Peyer's patch (tissue), 4 donors: ENCODE data around the gene MBIP. TPM values are rescaled to one million over a fixed set of nuclear protein-coding genes. Genes with fewer than 3 reads are reported as not detected.
A peak's percentile ranks its signal among the peaks of the same experiment; 100 is the strongest.

Experiments used
- DNase-seq, 3 donors: peaks; one replicate each; pipeline ENCODE4 v3.0.0-alpha.2; 2017 to 2019
- H3K27ac ChIP-seq, 4 donors: fragments of 200-600 bp; sonication (generic); one replicate each; pipeline ENCODE4 v1.5.1; 2016 to 2019
- H3K27me3 ChIP-seq, 2 donors: fragments of 200-600 bp; sonication (generic); one replicate each; pipeline ENCODE4 v1.5.1; 2019
- H3K36me3 ChIP-seq, 3 donors: fragments of 200-600 bp; sonication (generic); one replicate each; pipeline ENCODE4 v1.5.1; 2016 to 2019
- H3K4me1 ChIP-seq, 4 donors: fragments of 200-600 bp; sonication (generic); one replicate each; pipeline ENCODE4 v1.5.1; 2016 to 2019
- H3K4me3 ChIP-seq, 4 donors: fragments of 200-600 bp; sonication (generic); 1 replicate in 3 of 4; 2 replicates in 1 of 4; pipeline ENCODE4 v1.5.1; 2016 to 2019; ENCODE audit warnings: mild to moderate bottlenecking in 1 of 4
- H3K9me3 ChIP-seq, 4 donors: fragments of 200-600 bp; sonication (generic); one replicate each; pipeline ENCODE4 v1.5.1; 2016 to 2019; ENCODE audit warnings: mild to moderate bottlenecking in 1 of 4
- POLR2A ChIP-seq, 2 donors: fragments of 450-650 bp; IDR thresholded peaks; one replicate each; pipeline ENCODE4 v1.5.1; 2017; ENCODE audit warnings: antibody characterized with exemption in 2 of 2, mild to moderate bottlenecking in 2 of 2, moderate library complexity in 2 of 2
- total RNA-seq, 4 donors: library from RNA; depleted of rRNA; stranded (reverse); fragments of >200 nt; gene quantifications; one replicate each; pipeline ENCODE4 v1.1.0, GENCODE V29; 2016
- TF ChIP-seq, protein P1 (sequence below), 6 experiments: fragments of 450-650 bp in 4 of 6; fragments of 200-600 bp in 2 of 6; sonication (generic) in 1 of 6; IDR thresholded peaks; one replicate each; pipeline ENCODE4 v1.5.1; 2017 to 2019; ENCODE audit warnings: antibody characterized with exemption in 6 of 6, mild to moderate bottlenecking in 3 of 6, moderate library complexity in 1 of 6

MBIP gene
- total RNA-seq, 4 donors from 2014 or later: 11.9 to 34.7 (median 17.7) TPM

DNA sequence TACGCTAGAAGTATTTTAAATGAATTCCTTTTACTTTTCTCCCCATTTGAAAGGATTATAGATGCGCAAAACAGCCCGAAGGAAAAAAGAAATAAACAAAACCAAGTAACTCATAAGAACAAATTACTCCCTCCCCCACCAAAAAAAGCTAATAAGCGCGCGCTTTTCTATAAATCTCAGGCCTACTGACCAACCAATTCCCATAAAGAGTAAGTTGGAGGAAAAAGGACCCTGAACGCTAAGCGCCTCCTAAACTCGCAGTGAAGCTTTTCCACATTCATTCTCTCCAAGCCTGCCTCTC is 588 bp downstream of the MBIP start:
- H3K4me1 ChIP-seq: peaks cover 0 to 7% (median 0%) of the 10 kb centered on the region in 4 donors
- peak overlapping the region; percentile 73 to 87 (median 80) for H3K27ac ChIP-seq
- TF ChIP-seq POLR2A (IDR thresholded peaks at IDR 0.05): no peak
- TF ChIP-seq, protein P1, sequence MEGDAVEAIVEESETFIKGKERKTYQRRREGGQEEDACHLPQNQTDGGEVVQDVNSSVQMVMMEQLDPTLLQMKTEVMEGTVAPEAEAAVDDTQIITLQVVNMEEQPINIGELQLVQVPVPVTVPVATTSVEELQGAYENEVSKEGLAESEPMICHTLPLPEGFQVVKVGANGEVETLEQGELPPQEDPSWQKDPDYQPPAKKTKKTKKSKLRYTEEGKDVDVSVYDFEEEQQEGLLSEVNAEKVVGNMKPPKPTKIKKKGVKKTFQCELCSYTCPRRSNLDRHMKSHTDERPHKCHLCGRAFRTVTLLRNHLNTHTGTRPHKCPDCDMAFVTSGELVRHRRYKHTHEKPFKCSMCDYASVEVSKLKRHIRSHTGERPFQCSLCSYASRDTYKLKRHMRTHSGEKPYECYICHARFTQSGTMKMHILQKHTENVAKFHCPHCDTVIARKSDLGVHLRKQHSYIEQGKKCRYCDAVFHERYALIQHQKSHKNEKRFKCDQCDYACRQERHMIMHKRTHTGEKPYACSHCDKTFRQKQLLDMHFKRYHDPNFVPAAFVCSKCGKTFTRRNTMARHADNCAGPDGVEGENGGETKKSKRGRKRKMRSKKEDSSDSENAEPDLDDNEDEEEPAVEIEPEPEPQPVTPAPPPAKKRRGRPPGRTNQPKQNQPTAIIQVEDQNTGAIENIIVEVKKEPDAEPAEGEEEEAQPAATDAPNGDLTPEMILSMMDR (IDR thresholded peaks at IDR 0.05): no peak
- H3K9me3 ChIP-seq: no peaks in the 10 kb centered on the region
- no peaks in the 10 kb centered on the region for H3K27me3 ChIP-seq
- H3K4me3 ChIP-seq: peak overlapping the region; percentile 65 to 96 (median 78)
- no peaks in the 10 kb centered on the region for H3K36me3 ChIP-seq
- no peak for DNase-seq

DNA sequence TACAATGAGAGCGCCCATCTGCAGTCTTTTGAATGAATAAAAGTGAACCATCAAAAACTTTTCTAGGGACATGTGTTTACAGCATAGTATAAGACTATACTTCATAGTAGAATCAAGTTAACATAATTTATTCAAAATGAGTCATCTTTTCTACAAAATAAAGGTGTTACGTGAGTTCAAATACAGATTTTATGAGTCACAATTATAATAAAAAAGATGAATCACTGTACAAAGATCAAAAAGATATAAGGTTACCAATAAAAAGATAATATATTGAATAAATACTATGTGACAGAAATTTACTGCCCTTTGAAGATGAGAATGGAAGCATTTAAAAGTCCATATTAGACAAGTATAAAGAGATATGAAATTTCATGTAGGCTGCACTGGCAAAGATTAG is 2.8 kb downstream of the MBIP start:
- no peak for TF ChIP-seq POLR2A (IDR thresholded peaks at IDR 0.05)
- TF ChIP-seq, protein P1 (IDR thresholded peaks at IDR 0.05): no peak
- no peaks in the 10 kb centered on the region for H3K27me3 ChIP-seq
- peaks cover 0 to 7% (median 0%) of the 10 kb centered on the region in 4 donors for H3K4me1 ChIP-seq
- peaks cover 0 to 7% (median 0%) of the 10 kb centered on the region in 3 donors for H3K36me3 ChIP-seq
- no peak for DNase-seq
- no peak overlapping the region for H3K27ac ChIP-seq
- H3K4me3 ChIP-seq: no peak overlapping the region
- H3K9me3 ChIP-seq: no peaks in the 10 kb centered on the region

DNA sequence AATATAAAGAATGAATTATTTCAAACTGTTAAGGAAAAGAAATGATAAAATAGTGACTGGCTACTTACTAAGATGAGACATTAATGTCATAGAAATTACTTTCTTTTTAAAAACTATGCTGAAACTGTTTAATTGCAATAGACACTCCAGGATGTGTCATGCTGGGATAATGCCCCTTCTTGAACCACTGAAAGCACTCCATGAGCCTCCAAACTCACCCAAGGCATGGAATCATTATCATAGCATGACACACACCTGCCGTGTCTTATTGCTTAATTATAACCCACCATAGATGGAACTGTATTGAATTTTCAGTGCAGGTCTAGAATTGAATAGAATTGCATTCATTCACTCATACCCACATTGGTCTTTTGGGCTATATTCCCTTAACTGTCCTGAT is 4.3 kb downstream of the MBIP start:
- no peak for TF ChIP-seq POLR2A (IDR thresholded peaks at IDR 0.05)
- TF ChIP-seq, protein P1 (IDR thresholded peaks at IDR 0.05): no peak
- no peak for DNase-seq
- H3K9me3 ChIP-seq: no peaks in the 10 kb centered on the region
- H3K4me3 ChIP-seq: no peak overlapping the region
- H3K4me1 ChIP-seq: peaks cover 0 to 7% (median 0%) of the 10 kb centered on the region in 4 donors
- H3K27me3 ChIP-seq: no peaks in the 10 kb centered on the region
- peaks cover 0 to 13% (median 0%) of the 10 kb centered on the region in 3 donors for H3K36me3 ChIP-seq
- H3K27ac ChIP-seq: no peak overlapping the region

DNA sequence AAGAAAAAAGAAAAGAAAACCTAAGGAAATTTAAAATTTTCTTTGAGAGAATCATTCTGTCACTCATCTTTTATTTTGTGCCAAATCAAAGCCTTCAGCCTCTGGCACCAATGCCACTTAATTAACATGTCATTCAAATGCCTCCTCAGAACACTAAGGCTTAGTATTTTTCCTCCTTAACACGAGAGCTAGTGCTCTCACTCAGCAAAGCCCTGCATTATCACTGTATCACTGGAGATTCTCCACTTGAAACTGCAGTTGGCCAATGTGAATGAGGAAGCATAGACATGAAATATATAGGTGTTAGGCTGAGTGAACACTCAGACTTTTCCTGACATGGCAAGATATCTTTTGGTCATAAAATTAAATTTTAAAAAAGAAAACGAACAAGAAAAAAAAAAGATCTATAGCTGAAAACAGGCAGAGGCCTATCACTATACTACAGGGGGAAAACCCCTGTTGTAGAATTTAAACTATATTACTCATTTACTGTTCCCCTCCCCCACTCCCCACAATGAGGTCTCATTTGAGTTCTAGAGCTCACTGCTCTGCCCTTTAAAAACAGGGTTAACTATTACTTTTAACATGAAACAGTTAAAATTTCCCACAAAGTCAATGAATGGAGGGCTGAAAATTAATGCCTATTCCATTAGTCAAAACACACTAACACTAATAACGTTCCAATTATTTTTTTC is 5.1 kb downstream of the MBIP start:
- no peak for DNase-seq
- Histone ChIP-seq H3K27me3 (no peaks in the 10 kb centered on the region), H3K4me3 (no peak overlapping the region), H3K4me1 (peaks cover 0 to 7% (median 0%) of the 10 kb centered on the region in 4 donors), H3K36me3 (peaks cover 0 to 21% (median 0%) of the 10 kb centered on the region in 3 donors), H3K9me3 (no peaks in the 10 kb centered on the region), H3K27ac (no peak overlapping the region)
- TF ChIP-seq, protein P1 (IDR thresholded peaks at IDR 0.05): no peak
- TF ChIP-seq POLR2A (IDR thresholded peaks at IDR 0.05): no peak

DNA sequence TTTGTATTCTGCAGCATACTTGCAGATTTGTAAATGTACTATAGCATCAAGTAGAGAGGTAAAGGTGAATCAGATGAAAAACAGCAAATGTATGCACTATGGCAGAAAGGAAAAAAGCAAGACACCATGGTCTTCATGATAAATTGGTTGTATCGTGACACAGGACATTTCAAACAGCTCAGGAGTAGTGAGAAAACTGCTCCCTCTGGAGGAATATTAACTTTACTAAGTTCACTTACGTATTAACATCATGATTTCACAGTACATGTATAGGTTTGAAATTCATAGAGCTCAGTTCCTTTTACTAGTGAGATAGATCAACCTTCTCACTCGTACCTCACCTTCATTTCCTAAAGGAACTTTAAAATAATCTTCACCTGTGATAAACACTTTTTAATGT is 6.5 kb downstream of the MBIP start:
- H3K9me3 ChIP-seq: no peaks in the 10 kb centered on the region
- H3K4me1 ChIP-seq: peaks cover 0 to 6% (median 0%) of the 10 kb centered on the region in 4 donors
- no peak for DNase-seq
- TF ChIP-seq POLR2A (IDR thresholded peaks at IDR 0.05): no peak
- TF ChIP-seq, protein P1 (IDR thresholded peaks at IDR 0.05): no peak
- H3K27ac ChIP-seq: no peak overlapping the region
- peaks cover 0 to 35% (median 3%) of the 10 kb centered on the region in 3 donors for H3K36me3 ChIP-seq
- H3K27me3 ChIP-seq: no peaks in the 10 kb centered on the region
- H3K4me3 ChIP-seq: no peak overlapping the region
